GM12878 (cell line): Measurements from ENCODE around the gene SMIM22. TPM values are rescaled to one million over a fixed set of nuclear protein-coding genes. Genes with fewer than 3 reads are reported as not detected.

Experiments
- ATAC-seq: fragments of 200-7000 bp; cut with Tn5 transposase; 3 replicates; pipeline ENCODE4 v1.9.1; 2020; ENCODE audit warnings: mild to moderate bottlenecking, moderate library complexity
- BruUV-seq: library from RNA; stranded (reverse); fragments of 400-500 nt; replicated peaks from 2 replicates; lab custom pipeline; 2021; lab: Mats Ljungman, UMichigan
- CTCF ChIA-PET: fragments of 300-600 bp; sonication (Branson Sonifier 250); formaldehyde crosslinking; extraction: SDS; loops from one replicate; lab custom pipeline; 2021; ENCODE audit warnings: inconsistent platforms; lab: Yijun Ruan, JAX
- POLR2A ChIA-PET: fragments of 350-600 bp; formaldehyde crosslinking; extraction: SDS; loops from one replicate; lab custom pipeline; 2021; ENCODE audit warnings: inconsistent platforms; lab: Charles Lee
- RAD21 ChIA-PET: fragments of 300-600 bp; sonication (Branson Sonifier 250); formaldehyde crosslinking; loops from one replicate; lab custom pipeline; 2023; ENCODE audit warnings: antibody characterized with exemption; ENCODE audit not compliant: unreplicated experiment; lab: Charles Lee
- SMC1A ChIA-PET: fragments of 300-600 bp; sonication (Branson Sonifier 250); formaldehyde crosslinking; loops from one replicate; lab custom pipeline; 2023; ENCODE audit not compliant: unreplicated experiment, uncharacterized antibody; lab: Charles Lee
- DNase-seq: peaks from one replicate; pipeline ENCODE4 v3.0.0-alpha.2; 2011; ENCODE audit warnings: low read depth, low spot score
- FAIRE-seq: peaks from 3 replicates; lab custom pipeline; 2011; peaks lifted over from hg19 to GRCh38; lab: Jason Lieb, UNC
- H2AFZ ChIP-seq: 2 replicates; pipeline ENCODE4 v1.6.0; 2011; ENCODE audit warnings: low read depth, low read length, control low read depth; ENCODE audit not compliant: control insufficient read depth
- H3K27ac ChIP-seq: 2 replicates; pipeline ENCODE4 v1.5.1; 2011; ENCODE audit warnings: control low read depth; ENCODE audit not compliant: control insufficient read depth, insufficient read depth
- H3K27me3 ChIP-seq, 2 experiments: replicated peaks in 1 of 2; 2 replicates each; pipeline versions ENCODE4 v1.6.0 to v1.6.1; 2011; ENCODE audit warnings: low read length in 1 of 2; ENCODE audit not compliant: control insufficient read depth in 2 of 2, insufficient read depth in 2 of 2
- H3K36me3 ChIP-seq, 2 experiments: 2 replicates each; pipeline ENCODE4 v1.5.1; 2011; ENCODE audit warnings: low read length in 1 of 2; ENCODE audit not compliant: control insufficient read depth in 2 of 2, insufficient read depth in 2 of 2
- H3K4me1 ChIP-seq: 2 replicates; pipeline ENCODE4 v1.6.1; 2011; ENCODE audit warnings: mild to moderate bottlenecking, low read length, moderate library complexity, mixed read lengths; ENCODE audit not compliant: control insufficient read depth, insufficient read depth
- H3K4me2 ChIP-seq: 2 replicates; pipeline ENCODE4 v1.6.0; 2011; ENCODE audit warnings: control low read depth; ENCODE audit not compliant: control insufficient read depth, insufficient read depth
- H3K4me3 ChIP-seq: fragments of 200-600 bp; sonication (generic); 2 replicates; pipeline ENCODE4 v1.5.1; 2016
- H3K79me2 ChIP-seq: 2 replicates; pipeline ENCODE4 v1.6.0; 2011; ENCODE audit warnings: low read length; ENCODE audit not compliant: control insufficient read depth, insufficient read depth
- H3K9ac ChIP-seq: 2 replicates; pipeline ENCODE4 v1.8.0; 2011; ENCODE audit warnings: low read length, control low read depth, mixed read lengths; ENCODE audit not compliant: control insufficient read depth, insufficient read depth
- H3K9me3 ChIP-seq: replicated peaks from 3 replicates; pipeline ENCODE4 v1.5.1; 2011; ENCODE audit warnings: mild to moderate bottlenecking, low read length; ENCODE audit not compliant: control insufficient read depth, insufficient read depth
- H4K20me1 ChIP-seq: 2 replicates; pipeline ENCODE4 v1.6.0; 2011; ENCODE audit not compliant: control insufficient read depth, insufficient read depth
- CHD4 ChIP-seq: fragments of 200-600 bp; sonication (generic); IDR thresholded peaks from 2 replicates; pipeline ENCODE4 v1.6.1; 2016; ENCODE audit warnings: mild to moderate bottlenecking
- HSF1 ChIP-seq: fragments of 150-350 bp; IDR thresholded peaks from 2 replicates; pipeline ENCODE4 v1.6.1; 2014; ENCODE audit warnings: mild to moderate bottlenecking, low read depth, low read length
- POLR2AphosphoS5 ChIP-seq: IDR thresholded peaks from 2 replicates; pipeline ENCODE4 v1.6.1; 2011; ENCODE audit warnings: mild to moderate bottlenecking, low read length, inconsistent platforms
- STAT3 ChIP-seq: IDR thresholded peaks from 2 replicates; pipeline ENCODE4 v1.6.1; 2011; ENCODE audit warnings: low read depth, low read length, improper control_type of control experiment
- TCF7 ChIP-seq: IDR thresholded peaks from 2 replicates; pipeline ENCODE4 v1.6.1; 2014; ENCODE audit warnings: antibody characterized with exemption, borderline replicate concordance
- WGBS: methylation state at CpG from one replicate; pipeline ENCODE4 v1.1.6; 2016; ENCODE audit warnings: low lambda C conversion rate; ENCODE audit not compliant: insufficient replicate concordance, insufficient coverage; ENCODE audit errors: missing lambda C conversion rate; 5-methylcytosine and 5-hydroxymethylcytosine counted together
- in situ Hi-C: fragments of 300-500 bp; cut with MboI; formaldehyde crosslinking; loops from 9 replicates; pipeline ENCODE4 v1.14.3; 2018; ENCODE audit warnings: mixed read lengths
- intact Hi-C: fragments of 100-400 bp; cut with micrococcal nuclease; formaldehyde crosslinking; loops from one replicate; pipeline ENCODE4 v1.14.2; 2022; ENCODE audit not compliant: unreplicated experiment
- polyA plus RNA-seq, 11 experiments: library from polyadenylated mRNA; depleted of rRNA in 4 of 11; unstranded in 6 of 11; stranded (reverse) in 5 of 11; fragments of >200 nt; fragmentation: Nextera tagmentation in 4 of 11; fragmentation: Illumina TruSeq in 1 of 11; extraction: Ambion mirVana in 4 of 11; extraction: Trizol in 1 of 11; gene quantifications; 1 replicate in 1 of 11; 2 replicates in 10 of 11; pipeline versions ENCODE4 v1.2.1 to v1.2.3, GENCODE V29; 2011 to 2016; ENCODE audit warnings: inconsistent platforms in 2 of 11, missing spikeins in 2 of 11, low read depth in 1 of 11
- total RNA-seq, 4 experiments: library from RNA; depleted of rRNA in 3 of 4; stranded (reverse); fragments of >200 nt in 3 of 4; fragmentation: Illumina TruSeq in 1 of 4; extraction: Trizol in 1 of 4; gene quantifications; 2 replicates each; pipeline versions ENCODE4 v1.2.1 to v1.2.3, GENCODE V29; 2013 to 2021
- TF ChIP-seq, protein P1 (sequence below): fragments of 450-650 bp; formaldehyde crosslinking; IDR thresholded peaks from 2 replicates; pipeline ENCODE4 v1.4.0; 2020; ENCODE audit warnings: mild to moderate bottlenecking, moderate library complexity
- TF ChIP-seq, protein P2 (sequence below): IDR thresholded peaks from 2 replicates; pipeline ENCODE4 v1.6.1; 2011; ENCODE audit warnings: borderline replicate concordance, low read depth, mild to moderate bottlenecking, moderate library complexity, mixed read lengths, low read length; ENCODE audit not compliant: insufficient read depth; ENCODE audit errors: extremely low read length
- TF ChIP-seq, protein P3 (sequence below): IDR thresholded peaks from 2 replicates; pipeline ENCODE4 v1.6.1; 2012; ENCODE audit warnings: low read depth, low read length, improper control_type of control experiment

SMIM22 gene
- total and polyA plus RNA-seq, 10 of the 15 experiments (the other 5 are each of a cell fraction or from before 2014, with no cell fraction given), result 0.83 TPM; not detected in 9

GRCh38 chr16:4795828-4796572, 831 bp downstream of the SMIM22 start (continued):
- TF ChIP-seq, protein P1, sequence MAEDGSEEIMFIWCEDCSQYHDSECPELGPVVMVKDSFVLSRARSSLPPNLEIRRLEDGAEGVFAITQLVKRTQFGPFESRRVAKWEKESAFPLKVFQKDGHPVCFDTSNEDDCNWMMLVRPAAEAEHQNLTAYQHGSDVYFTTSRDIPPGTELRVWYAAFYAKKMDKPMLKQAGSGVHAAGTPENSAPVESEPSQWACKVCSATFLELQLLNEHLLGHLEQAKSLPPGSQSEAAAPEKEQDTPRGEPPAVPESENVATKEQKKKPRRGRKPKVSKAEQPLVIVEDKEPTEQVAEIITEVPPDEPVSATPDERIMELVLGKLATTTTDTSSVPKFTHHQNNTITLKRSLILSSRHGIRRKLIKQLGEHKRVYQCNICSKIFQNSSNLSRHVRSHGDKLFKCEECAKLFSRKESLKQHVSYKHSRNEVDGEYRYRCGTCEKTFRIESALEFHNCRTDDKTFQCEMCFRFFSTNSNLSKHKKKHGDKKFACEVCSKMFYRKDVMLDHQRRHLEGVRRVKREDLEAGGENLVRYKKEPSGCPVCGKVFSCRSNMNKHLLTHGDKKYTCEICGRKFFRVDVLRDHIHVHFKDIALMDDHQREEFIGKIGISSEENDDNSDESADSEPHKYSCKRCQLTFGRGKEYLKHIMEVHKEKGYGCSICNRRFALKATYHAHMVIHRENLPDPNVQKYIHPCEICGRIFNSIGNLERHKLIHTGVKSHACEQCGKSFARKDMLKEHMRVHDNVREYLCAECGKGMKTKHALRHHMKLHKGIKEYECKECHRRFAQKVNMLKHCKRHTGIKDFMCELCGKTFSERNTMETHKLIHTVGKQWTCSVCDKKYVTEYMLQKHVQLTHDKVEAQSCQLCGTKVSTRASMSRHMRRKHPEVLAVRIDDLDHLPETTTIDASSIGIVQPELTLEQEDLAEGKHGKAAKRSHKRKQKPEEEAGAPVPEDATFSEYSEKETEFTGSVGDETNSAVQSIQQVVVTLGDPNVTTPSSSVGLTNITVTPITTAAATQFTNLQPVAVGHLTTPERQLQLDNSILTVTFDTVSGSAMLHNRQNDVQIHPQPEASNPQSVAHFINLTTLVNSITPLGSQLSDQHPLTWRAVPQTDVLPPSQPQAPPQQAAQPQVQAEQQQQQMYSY (CRISPR knock-in tag), result no peak
- TF ChIP-seq TCF7, result no peak
- no peak for TF ChIP-seq CHD4

- ATAC-seq (no peak), FAIRE-seq (no peak), DNase-seq (no peak)
- POLR2A ChIA-PET, result no interaction called here
- H4K20me1 ChIP-seq, result no peaks in the 10 kb centered on the region
- H3K9ac ChIP-seq, result no peak overlapping the region
- no peak for TF ChIP-seq HSF1
- no peak for TF ChIP-seq STAT3
- TF ChIP-seq, protein P2, sequence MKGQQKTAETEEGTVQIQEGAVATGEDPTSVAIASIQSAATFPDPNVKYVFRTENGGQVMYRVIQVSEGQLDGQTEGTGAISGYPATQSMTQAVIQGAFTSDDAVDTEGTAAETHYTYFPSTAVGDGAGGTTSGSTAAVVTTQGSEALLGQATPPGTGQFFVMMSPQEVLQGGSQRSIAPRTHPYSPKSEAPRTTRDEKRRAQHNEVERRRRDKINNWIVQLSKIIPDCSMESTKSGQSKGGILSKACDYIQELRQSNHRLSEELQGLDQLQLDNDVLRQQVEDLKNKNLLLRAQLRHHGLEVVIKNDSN, result no peak
- TF ChIP-seq POLR2AphosphoS5, result no peak
- TF ChIP-seq, protein P3, sequence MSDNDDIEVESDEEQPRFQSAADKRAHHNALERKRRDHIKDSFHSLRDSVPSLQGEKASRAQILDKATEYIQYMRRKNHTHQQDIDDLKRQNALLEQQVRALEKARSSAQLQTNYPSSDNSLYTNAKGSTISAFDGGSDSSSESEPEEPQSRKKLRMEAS, result no peak
- CTCF ChIA-PET, result no interaction called here
- 69% methylated on average over 21 of the region's 21 CpGs for WGBS
- H3K4me3 ChIP-seq, result no peak overlapping the region
- peaks cover 20% of the 10 kb centered on the region for H3K4me1 ChIP-seq
- no peaks in the 10 kb centered on the region for H3K36me3 ChIP-seq
- RAD21 ChIA-PET, result no interaction called here
- no peaks in the 10 kb centered on the region for H3K27me3 ChIP-seq
- no TSS peak for BruUV-seq
- H3K27ac ChIP-seq, result no peak overlapping the region
- H3K9me3 ChIP-seq, result no peaks in the 10 kb centered on the region
- SMC1A ChIA-PET, result no interaction called here
- no peak overlapping the region for H3K4me2 ChIP-seq
- in situ Hi-C loops (no loop called here), intact Hi-C loops (no loop called here)
- H2AFZ ChIP-seq, result no peak overlapping the region
- no peaks in the 10 kb centered on the region for H3K79me2 ChIP-seq
Observed at GRCh38 chr16:4796982-4797804, 2.0 kb downstream of the SMIM22 start.
